MG63 (cell line): ENCODE results near the gene NCKAP5. TPM values are rescaled to one million over a fixed set of nuclear protein-coding genes. Genes with fewer than 3 reads are reported as not detected.

Source experiments
- DNase-seq: peaks from one replicate; pipeline ENCODE4 v3.0.0-alpha.2; 2020
- H3K27me3 ChIP-seq: fragments of 250-450 bp; sonication (Bioruptor Pico); 2 replicates; pipeline ENCODE4 v1.5.1; 2020; ENCODE audit warnings: mild to moderate bottlenecking, moderate library complexity
- H3K36me3 ChIP-seq: fragments of 250-450 bp; sonication (Bioruptor Pico); 2 replicates; pipeline ENCODE4 v1.5.1; 2020; ENCODE audit warnings: mild to moderate bottlenecking, moderate library complexity
- H3K4me3 ChIP-seq: fragments of 250-450 bp; sonication (Bioruptor Pico); 2 replicates; pipeline ENCODE4 v1.5.1; 2020; ENCODE audit warnings: mild to moderate bottlenecking, moderate library complexity
- H3K9me3 ChIP-seq: fragments of 250-450 bp; sonication (Bioruptor Pico); 2 replicates; pipeline ENCODE4 v1.5.1; 2020; ENCODE audit warnings: mild to moderate bottlenecking, moderate library complexity
- total RNA-seq: library from RNA; depleted of rRNA; stranded (reverse); fragments of >200 nt; shearing (Covaris generic); gene quantifications from 2 replicates; pipeline ENCODE4 v1.2.3, GENCODE V29; 2014; ENCODE audit warnings: low replicate concordance

NCKAP5 gene
- total RNA-seq, 1 experiment from 2014 or later = not detected

DNA sequence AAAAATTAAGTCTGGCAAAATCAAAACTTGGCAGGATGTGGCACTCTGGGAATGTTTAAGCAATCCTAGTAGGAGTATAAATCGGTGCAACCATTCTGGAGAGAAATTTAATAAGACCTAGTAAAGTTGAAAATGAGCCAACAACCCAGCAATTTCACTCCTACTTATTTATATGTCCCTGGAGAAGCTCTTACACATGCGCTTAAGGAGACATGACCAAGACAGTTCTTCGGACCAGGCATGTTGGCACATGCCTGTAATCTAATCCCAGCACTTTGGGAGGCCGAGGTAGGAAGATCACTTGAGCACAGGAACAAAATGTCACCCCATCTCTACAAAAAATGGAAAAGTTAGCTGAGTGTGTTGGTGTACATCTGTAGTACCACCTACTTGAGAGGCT, 523.7 kb downstream of the NCKAP5 start:
- H3K4me3 ChIP-seq = no peak overlapping the region
- H3K27me3 ChIP-seq = no peaks in the 10 kb centered on the region
- H3K9me3 ChIP-seq = no peaks in the 10 kb centered on the region
- no peak for DNase-seq
- H3K36me3 ChIP-seq = no peaks in the 10 kb centered on the region

DNA sequence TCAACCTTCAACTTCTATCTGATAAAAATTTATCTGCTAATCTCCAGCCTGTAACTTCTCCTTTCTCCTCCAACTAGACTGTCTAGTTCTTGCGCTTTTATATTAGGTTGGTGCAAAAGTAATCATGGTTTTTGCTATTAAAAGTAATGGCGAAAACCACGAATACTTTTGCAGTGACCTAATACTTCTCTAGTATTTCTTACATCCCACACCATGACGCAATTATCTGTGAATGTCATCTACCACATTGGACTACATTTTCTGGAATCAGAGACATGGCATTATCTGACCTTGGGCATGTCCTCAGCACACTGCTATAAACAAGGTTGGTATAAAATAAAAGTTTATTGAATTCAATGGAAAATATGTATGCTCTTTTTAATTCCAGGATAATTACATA, 528.1 kb downstream of the NCKAP5 start:
- Histone ChIP-seq H3K36me3 (no peaks in the 10 kb centered on the region), H3K4me3 (no peak overlapping the region), H3K9me3 (no peaks in the 10 kb centered on the region), H3K27me3 (no peaks in the 10 kb centered on the region)
- DNase-seq = no peak

DNA sequence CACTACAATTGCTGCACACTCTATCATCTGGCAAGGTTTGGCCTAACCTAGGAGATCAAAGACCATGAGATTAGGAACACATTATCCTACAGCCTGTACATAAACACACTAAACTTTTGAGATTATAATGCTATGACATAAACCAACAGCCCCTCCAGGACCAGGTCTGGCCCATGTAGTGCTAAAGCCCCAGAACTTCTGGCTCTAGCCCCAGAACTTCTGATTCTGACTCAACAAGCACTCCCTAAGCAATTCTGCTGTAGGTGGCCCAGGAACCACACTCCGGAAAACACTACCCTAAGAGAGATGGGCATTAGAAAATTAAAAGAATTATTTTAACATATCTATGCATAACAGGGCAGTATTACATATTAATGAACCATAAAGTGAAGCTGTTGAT, 528.7 kb downstream of the NCKAP5 start:
- Histone ChIP-seq H3K27me3 (no peaks in the 10 kb centered on the region), H3K4me3 (no peak overlapping the region), H3K36me3 (no peaks in the 10 kb centered on the region), H3K9me3 (no peaks in the 10 kb centered on the region)
- DNase-seq = no peak

DNA sequence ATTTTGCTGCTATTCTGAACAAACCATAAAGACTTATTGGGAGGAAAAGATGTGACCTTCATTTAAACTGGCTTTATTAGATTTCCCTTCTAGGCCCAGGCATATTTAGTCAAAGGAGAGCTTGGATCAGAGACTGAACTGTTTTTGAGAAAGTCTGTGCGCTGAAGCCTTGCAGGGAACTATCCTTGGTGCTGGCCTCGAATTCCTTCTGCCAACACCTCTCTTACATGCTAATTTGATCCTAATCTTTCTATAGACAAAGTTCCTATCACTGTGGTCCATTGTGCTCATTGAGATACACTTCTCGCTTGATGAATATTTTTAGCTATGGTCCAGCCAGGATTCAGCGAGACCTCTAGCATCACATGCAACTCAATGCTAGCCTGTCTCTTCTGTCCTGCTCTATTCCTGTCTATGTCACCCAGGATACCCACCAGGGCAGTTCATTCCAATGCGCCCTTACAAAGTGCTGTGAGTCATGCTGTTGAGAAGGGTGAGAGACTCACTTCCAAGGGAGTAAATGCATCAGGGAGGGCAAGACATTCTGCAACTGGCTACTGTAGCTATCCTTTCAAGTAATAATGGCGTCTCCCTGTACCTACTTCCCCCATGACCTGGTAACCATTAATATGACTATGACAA, 541.6 kb downstream of the NCKAP5 start:
- Histone ChIP-seq H3K4me3 (no peak overlapping the region), H3K36me3 (no peaks in the 10 kb centered on the region), H3K9me3 (no peaks in the 10 kb centered on the region), H3K27me3 (no peaks in the 10 kb centered on the region)
- DNase-seq = no peak

DNA sequence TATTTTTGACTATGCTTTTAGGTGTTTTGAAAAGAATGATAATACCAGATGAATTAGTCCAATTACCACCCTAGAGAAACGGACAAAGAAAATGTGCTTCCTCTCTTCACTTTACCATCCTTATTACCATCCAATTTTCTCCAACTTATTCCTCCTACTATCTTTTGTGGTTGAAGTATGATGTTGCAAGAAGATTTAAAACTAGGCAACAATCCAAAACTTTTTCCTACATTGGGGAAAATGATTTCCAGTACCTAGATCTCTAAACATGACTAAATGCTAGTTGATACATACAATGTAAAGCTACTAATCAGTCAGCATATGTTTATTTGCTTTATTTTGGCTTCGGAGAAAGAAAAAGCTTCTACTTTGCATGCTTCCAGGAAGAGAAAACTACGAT, 543.3 kb downstream of the NCKAP5 start:
- DNase-seq = no peak
- no peak overlapping the region for H3K4me3 ChIP-seq
- H3K27me3 ChIP-seq = no peaks in the 10 kb centered on the region
- H3K9me3 ChIP-seq = no peaks in the 10 kb centered on the region
- no peaks in the 10 kb centered on the region for H3K36me3 ChIP-seq

DNA sequence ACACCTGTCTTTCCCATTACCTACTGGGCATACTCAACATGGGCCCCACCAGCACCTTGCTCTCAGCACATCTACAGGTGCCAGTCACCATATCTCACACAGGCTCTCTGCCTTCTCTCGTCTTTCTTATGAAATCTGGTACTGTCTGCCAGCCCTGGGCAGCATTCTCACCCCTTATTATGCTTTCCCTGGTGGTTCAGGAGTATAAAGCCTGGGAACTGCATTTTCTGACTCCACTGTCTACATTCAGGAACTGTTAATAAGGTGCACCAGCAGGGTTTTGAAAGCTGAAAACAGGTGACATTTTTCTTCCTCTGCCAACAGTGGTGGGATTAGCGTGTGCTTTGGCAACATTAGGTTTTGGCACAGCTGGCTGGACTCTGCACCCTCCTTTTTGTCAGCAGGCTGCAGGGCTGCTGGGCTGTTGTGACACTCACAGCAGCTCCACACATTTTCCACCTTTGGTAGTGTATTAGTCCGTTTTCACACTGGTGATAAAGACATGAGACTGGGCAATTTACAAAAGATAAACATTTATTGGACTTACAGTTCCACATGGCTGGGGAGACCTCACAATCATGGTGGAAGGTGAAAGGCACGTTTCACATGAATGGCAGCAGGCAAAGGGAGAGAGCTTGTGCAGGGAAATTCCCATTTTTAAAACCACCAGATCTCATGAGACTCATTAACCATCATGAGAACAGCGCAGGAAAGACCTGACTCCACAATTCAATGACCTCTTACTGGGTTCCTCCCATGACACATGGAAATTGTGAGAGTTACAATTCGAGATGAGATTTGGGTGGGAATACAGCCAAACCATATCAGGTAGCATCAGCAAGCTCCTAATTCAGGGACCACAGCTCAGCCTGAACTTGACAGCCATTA, 555.2 kb downstream of the NCKAP5 start:
- DNase-seq = no peak
- no peaks in the 10 kb centered on the region for H3K36me3 ChIP-seq
- H3K4me3 ChIP-seq = no peak overlapping the region
- no peaks in the 10 kb centered on the region for H3K27me3 ChIP-seq
- H3K9me3 ChIP-seq = no peaks in the 10 kb centered on the region

DNA sequence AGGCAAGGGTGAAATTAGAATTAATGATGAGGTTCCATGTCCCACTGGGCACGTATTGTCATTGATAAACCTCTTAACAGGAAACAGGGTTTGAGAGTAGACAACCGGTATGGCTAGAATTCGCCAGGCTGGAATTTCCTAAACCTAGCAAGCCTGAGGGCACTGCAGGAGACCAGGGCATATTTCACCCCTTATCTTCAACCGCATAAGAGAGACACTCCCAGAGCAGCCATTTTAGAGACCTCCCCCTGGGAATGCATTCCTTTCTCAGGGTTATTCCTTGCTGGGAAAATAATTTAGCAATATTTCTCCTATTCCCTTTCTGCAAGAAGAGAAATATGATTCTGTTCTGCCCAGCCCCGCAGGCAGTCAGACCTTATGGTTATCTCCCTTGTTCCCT, 563.6 kb downstream of the NCKAP5 start:
- H3K27me3 ChIP-seq = no peaks in the 10 kb centered on the region
- H3K36me3 ChIP-seq = no peaks in the 10 kb centered on the region
- H3K4me3 ChIP-seq = no peak overlapping the region
- no peak for DNase-seq
- no peaks in the 10 kb centered on the region for H3K9me3 ChIP-seq

DNA sequence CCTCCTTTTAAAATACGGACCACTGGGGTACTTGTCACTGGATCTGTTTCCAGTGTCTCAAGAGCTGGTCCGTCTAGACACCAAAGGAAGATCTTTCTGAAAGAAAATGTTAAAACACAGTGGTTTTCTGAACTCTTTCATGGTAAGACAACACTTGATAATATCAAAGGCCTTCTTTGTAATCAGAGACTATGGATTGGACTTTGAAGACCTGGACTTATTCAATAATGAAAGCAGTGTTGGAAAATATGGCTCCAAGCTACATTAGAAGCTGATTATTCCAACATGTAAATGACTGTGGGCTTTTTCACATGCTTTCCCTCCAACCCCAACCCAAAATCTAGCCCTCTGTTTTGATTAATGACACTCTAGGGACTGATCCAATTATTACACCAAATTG, 568.8 kb downstream of the NCKAP5 start:
- DNase-seq = no peak
- Histone ChIP-seq H3K4me3 (no peak overlapping the region), H3K36me3 (no peaks in the 10 kb centered on the region), H3K9me3 (no peaks in the 10 kb centered on the region), H3K27me3 (no peaks in the 10 kb centered on the region)

DNA sequence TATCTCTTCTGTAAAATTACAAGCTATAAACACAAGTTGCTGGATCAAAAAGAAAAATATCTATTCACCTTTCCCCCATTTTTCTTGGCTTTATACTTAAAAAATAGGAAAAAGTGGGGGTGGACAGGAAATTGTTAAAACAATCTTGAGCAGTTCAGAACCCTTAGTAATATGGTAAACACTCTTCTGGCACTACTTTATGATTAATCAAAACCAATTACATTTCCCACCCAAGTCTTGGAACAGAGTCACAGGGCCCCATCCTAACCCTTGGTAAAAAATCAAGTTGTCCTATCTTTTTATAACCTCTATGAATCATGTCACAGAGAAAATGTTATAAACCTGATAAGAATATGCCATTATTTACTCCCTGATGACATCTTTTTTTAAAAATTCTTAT, 570.0 kb downstream of the NCKAP5 start:
- no peaks in the 10 kb centered on the region for H3K9me3 ChIP-seq
- no peaks in the 10 kb centered on the region for H3K27me3 ChIP-seq
- no peaks in the 10 kb centered on the region for H3K36me3 ChIP-seq
- no peak overlapping the region for H3K4me3 ChIP-seq
- no peak for DNase-seq

DNA sequence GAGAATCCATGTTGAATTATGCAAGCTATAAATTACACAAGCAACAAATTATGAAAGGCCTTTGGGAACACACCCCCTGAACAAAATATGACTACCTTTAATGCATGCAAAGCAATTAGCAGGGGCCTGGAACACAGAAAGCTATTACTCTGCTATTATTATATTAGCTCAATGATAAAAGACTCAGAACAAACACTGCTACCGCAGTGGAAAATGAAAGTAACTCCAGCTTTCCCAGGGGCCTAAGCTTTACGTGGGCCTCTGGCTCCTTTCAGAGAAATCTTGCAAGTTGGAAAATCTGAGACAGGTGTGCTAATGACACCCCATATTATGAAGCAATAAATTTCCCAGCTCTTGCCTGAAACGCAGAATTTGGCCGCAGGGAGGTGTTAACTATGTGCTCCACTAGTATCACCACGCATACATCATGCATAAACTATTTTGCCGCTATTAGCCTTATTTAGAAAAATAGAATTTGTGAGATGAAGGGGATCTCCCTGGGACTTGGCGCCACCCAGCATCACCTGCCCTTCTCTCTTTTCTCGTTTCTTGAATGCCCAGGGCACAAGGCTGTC, 576.7 kb downstream of the NCKAP5 start:
- Histone ChIP-seq H3K36me3 (no peaks in the 10 kb centered on the region), H3K9me3 (no peaks in the 10 kb centered on the region), H3K27me3 (no peaks in the 10 kb centered on the region), H3K4me3 (no peak overlapping the region)
- no peak for DNase-seq

DNA sequence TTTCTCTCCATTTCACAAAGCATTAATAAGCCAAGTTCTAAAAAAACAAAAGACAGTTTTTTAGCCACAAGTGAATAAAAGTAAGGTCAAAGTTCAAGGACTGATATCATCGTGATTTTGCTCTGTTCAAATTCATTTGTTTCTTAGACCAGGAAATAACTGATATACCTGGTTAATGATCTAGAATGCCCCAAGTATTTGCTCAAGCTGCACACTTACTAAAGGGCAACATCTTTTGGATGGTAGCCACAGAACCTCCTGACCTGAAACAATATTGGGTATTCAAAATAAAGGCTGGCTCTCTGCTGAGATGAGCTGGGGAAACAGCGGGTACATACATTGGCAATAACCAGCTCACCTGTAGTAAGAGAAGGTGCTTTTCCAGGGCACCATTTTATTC, 583.5 kb downstream of the NCKAP5 start:
- Histone ChIP-seq H3K9me3 (no peaks in the 10 kb centered on the region), H3K27me3 (no peaks in the 10 kb centered on the region), H3K36me3 (no peaks in the 10 kb centered on the region), H3K4me3 (no peak overlapping the region)
- no peak for DNase-seq

DNA sequence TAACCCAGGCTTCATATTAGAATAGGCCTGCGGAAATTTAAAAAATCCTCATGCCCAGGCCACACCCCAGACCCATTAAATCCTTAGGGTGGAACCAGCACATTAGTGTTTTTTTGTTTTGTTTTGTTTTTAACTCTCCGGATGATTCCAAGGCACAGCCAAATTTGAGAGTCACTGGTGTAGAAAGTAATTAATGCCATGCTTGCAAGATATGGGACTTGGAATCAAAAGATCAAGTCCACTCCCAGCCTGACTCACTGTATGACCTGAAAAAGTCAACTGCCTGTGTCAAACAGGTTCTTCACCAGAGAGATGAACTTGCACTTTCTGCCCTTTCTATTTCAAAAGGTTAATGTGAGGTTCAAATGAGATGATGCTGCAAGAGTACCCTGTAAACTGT, 588.0 kb downstream of the NCKAP5 start:
- DNase-seq = no peak
- H3K9me3 ChIP-seq = no peaks in the 10 kb centered on the region
- H3K4me3 ChIP-seq = no peak overlapping the region
- no peaks in the 10 kb centered on the region for H3K27me3 ChIP-seq
- no peaks in the 10 kb centered on the region for H3K36me3 ChIP-seq

DNA sequence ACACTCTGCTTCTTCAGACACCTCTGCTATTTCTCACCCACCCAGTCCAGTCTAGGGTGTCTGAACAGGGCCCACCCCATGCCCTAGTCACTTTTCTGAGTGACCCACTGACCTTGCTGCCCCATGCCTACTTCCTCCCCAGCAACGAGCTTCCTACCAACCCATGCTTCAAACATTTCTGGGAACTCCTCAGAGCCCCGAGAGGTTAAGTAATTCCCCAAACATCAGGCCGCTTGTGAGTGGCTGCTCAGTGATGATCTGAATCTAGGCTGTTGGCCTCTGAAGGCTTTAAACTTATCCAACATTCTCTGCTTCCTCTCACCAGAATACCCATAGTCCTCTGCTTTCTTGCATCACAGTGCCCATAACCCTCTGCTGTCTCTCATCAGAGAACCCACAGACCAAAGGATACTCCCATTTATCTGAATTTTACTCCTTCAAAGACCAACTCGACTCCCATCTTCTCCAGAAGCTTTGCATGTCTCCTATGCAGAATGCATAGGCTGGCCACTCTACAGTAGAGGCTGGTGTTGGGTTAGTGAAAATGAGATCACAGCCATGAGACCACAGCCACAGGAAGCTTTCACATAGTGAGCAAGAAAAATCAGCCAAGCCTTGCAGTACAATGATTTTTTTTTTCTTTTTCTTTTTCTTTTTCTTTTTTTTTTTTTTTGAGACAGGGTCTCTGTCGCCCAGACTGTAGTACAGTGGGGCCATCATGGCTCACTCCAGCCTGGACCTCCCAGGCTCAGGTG, 588.7 kb downstream of the NCKAP5 start:
- no peaks in the 10 kb centered on the region for H3K27me3 ChIP-seq
- no peak overlapping the region for H3K4me3 ChIP-seq
- H3K36me3 ChIP-seq = no peaks in the 10 kb centered on the region
- H3K9me3 ChIP-seq = no peaks in the 10 kb centered on the region
- no peak for DNase-seq

DNA sequence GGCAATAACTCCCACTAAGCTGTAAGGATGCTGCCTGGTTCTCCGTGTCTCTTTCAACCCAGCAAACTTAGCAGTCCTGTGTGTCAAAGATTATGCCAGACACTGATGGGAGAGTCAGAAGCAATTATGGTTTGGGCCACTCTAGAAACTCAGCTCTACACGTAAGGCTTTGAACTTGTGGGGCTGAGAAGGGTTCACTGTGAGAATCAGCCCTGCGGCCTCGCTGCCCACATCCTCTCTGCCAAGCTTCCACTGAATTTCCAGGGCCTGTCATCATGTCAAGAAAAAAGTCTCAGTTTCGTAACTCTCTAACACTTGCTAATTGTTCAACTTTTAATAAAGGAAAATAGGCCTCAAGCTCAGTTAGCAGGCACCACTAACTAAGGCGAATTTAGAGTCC, 589.4 kb downstream of the NCKAP5 start:
- no peak for DNase-seq
- Histone ChIP-seq H3K9me3 (no peaks in the 10 kb centered on the region), H3K36me3 (no peaks in the 10 kb centered on the region), H3K27me3 (no peaks in the 10 kb centered on the region), H3K4me3 (no peak overlapping the region)

DNA sequence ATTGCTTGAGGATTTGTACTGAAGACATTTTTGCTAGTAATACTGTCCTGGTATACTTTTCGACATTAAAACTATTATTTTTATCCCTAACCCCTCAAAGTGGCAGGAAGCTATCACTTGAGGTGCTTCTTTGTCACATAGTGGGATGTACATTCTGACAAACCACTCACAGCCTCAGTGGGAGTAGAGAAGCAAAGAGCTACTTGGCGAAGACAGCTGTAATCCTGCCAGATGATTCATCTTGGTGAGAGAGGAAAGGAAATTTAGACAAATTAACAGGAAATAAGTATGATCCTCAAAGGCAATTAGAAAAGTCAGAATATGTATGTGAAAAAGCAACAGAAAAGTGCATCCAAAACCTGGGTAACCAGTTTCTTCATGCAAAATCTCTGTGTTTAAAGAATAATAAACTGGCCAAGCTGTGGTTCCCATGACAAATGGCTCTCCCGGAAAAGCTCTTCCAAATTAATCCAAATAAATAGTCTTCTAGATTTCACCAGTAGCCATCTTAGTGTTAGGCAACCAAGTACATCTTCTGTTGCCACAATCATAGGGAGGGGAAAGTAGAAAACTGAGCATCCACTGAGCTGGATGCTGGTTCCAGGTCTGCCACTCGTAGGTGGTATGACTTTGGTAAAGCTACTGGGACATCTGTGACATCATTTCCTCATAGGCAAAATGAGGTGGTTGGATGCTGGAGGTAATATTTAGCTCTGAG, 590.3 kb downstream of the NCKAP5 start:
- no peaks in the 10 kb centered on the region for H3K36me3 ChIP-seq
- H3K9me3 ChIP-seq = no peaks in the 10 kb centered on the region
- DNase-seq = peak; percentile 22
- H3K4me3 ChIP-seq = no peak overlapping the region
- no peaks in the 10 kb centered on the region for H3K27me3 ChIP-seq

DNA sequence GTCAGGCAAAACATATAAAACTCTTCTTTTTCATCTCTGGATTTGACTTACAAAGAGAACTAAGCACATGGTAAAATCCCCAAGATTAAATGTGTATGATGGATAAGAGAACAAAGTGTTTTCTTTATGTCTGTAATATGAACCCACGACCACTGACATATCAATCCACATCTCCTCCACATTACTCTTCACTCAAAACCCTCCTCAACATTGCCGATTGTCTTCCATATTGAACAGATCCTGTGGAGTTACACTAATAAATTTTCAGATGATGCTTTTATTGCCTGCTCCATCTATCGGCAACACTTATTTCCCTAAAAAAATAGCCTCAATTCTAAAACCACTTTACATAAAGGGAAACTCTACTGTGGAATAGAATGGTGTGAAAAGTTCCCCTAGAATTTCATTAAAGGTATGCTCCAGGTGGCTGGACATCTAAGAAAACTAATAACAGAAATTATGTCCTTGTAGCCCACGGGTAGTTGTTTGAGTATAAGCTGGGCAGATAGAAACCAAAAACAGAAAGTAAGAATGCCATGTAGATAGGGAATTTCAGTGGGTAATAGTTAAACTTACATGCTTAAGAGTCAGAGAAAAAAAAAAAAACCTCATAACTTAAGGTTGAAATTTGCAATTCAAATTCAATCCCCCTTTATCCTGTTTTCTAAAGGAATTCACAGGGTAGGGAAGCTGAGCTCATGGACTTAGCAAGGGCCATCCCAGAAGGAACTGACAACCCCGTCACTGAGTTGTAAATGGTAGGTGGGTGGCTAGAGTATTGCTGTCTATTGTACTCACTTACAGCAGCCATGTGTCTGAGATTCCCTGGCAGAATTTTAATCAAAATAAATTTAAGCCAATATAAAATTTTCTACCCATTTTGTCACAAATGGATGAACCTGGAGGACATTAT, 592.8 kb downstream of the NCKAP5 start:
- no peak for DNase-seq
- Histone ChIP-seq H3K36me3 (no peaks in the 10 kb centered on the region), H3K27me3 (no peaks in the 10 kb centered on the region), H3K9me3 (no peaks in the 10 kb centered on the region), H3K4me3 (no peak overlapping the region)
